Measurements from ENCODE around the gene DEF6.

GRCh38 chr6:35328108-35328723 lies 30.6 kb downstream of the DEF6 start:
- no peak for TF ChIP-seq CTCF (IDR thresholded peaks at IDR 0.05)
- TF ChIP-seq POLR2AphosphoS5 (IDR thresholded peaks at IDR 0.05): no peak
- no peak for TF ChIP-seq EP300 (IDR thresholded peaks at IDR 0.05)
- no peak for TF ChIP-seq POLR2A (IDR thresholded peaks at IDR 0.05; ENCODE audit: low read depth)

Data from esophagus muscularis mucosa (tissue), 4 donors.